Keratinocyte (primary cell): ENCODE data around the gene ITGB8. TPM values are rescaled to one million over a fixed set of nuclear protein-coding genes. Genes with fewer than 3 reads are reported as not detected.

ENCODE experiments used
- DNase-seq: peaks from one replicate; pipeline ENCODE4 v3.0.0-alpha.2; 2011; ENCODE audit warnings: low read depth, missing footprints, low spot score
- FAIRE-seq: peaks from 2 replicates; lab custom pipeline; 2011; peaks lifted over from hg19 to GRCh38; lab: Jason Lieb, UNC
- H2AFZ ChIP-seq: 2 replicates; pipeline ENCODE4 v1.6.0; 2012; ENCODE audit warnings: low read length, control low read depth, inconsistent platforms; ENCODE audit not compliant: control insufficient read depth
- H3K27ac ChIP-seq: 2 replicates; pipeline ENCODE4 v1.5.1; 2011; ENCODE audit warnings: low read length; ENCODE audit not compliant: control insufficient read depth, insufficient read depth
- H3K27me3 ChIP-seq: 3 replicates; pipeline ENCODE4 v1.6.0; 2011; ENCODE audit warnings: low read length; ENCODE audit not compliant: control insufficient read depth, insufficient read depth; ENCODE audit errors: extremely low read depth
- H3K36me3 ChIP-seq, 2 experiments: 2 replicates in 1 of 2; 3 replicates in 1 of 2; pipeline ENCODE4 v1.5.1; 2011; ENCODE audit warnings: low read length in 2 of 2, mild to moderate bottlenecking in 1 of 2; ENCODE audit not compliant: control insufficient read depth in 2 of 2, insufficient read depth in 2 of 2; ENCODE audit errors: extremely low read depth in 1 of 2
- H3K4me1 ChIP-seq: 3 replicates; pipeline ENCODE4 v1.5.1; 2011; ENCODE audit warnings: low read length; ENCODE audit not compliant: control insufficient read depth, insufficient read depth; ENCODE audit errors: extremely low read depth
- H3K4me2 ChIP-seq: 3 replicates; pipeline ENCODE4 v1.6.0; 2011; ENCODE audit warnings: low read depth, low read length; ENCODE audit not compliant: control insufficient read depth, insufficient read depth; ENCODE audit errors: extremely low read depth
- H3K4me3 ChIP-seq, 3 experiments: fragments of 200-600 bp in 1 of 3; sonication (generic) in 1 of 3; 2 replicates in 2 of 3; 3 replicates in 1 of 3; pipeline ENCODE4 v1.5.1; 2011 to 2016; ENCODE audit warnings: low read length in 3 of 3, mild to moderate bottlenecking in 3 of 3, control low read depth in 2 of 3, inconsistent platforms in 1 of 3, low read depth in 1 of 3, mixed read lengths in 1 of 3, mixed run types in 1 of 3, moderate library complexity in 1 of 3; ENCODE audit not compliant: control insufficient read depth in 2 of 3, insufficient read depth in 2 of 3; ENCODE audit errors: extremely low read depth in 1 of 3
- H3K79me2 ChIP-seq: 2 replicates; pipeline ENCODE4 v1.6.0; 2012; ENCODE audit warnings: low read length; ENCODE audit not compliant: control insufficient read depth, insufficient read depth
- H3K9ac ChIP-seq: 3 replicates; pipeline ENCODE4 v1.6.0; 2011; ENCODE audit warnings: low read length; ENCODE audit not compliant: control insufficient read depth, insufficient read depth; ENCODE audit errors: extremely low read depth
- H3K9me1 ChIP-seq: 3 replicates; pipeline ENCODE4 v1.6.0; 2011; ENCODE audit warnings: low read length; ENCODE audit not compliant: control insufficient read depth, insufficient read depth; ENCODE audit errors: extremely low read depth
- H3K9me3 ChIP-seq: 2 replicates; pipeline ENCODE4 v1.5.1; 2012; ENCODE audit warnings: low read depth, low read length; ENCODE audit not compliant: control insufficient read depth
- H4K20me1 ChIP-seq: 3 replicates; pipeline ENCODE4 v1.6.0; 2011; ENCODE audit warnings: low read length; ENCODE audit not compliant: control insufficient read depth, insufficient read depth; ENCODE audit errors: extremely low read depth
- EZH2 ChIP-seq: IDR thresholded peaks from one replicate; pipeline ENCODE4 v1.6.1; 2012; ENCODE audit warnings: inconsistent platforms, mild to moderate bottlenecking, low read length, moderate library complexity
- dilution Hi-C: fragments of 300-500 bp; cut with MboI; formaldehyde crosslinking; loops from one replicate; pipeline ENCODE4 v1.7.0; 2020; ENCODE audit warnings: low sequenced_read_pairs; ENCODE audit not compliant: extremely low pct_ligation_motif_present
- polyA plus RNA-seq, 5 experiments: library from polyadenylated mRNA; depleted of rRNA in 3 of 5; stranded (reverse) in 3 of 5; stranded (forward) in 1 of 5; unstranded in 1 of 5; fragments of >200 nt; gene quantifications; 1 replicate in 1 of 5; 2 replicates in 3 of 5; 3 replicates in 1 of 5; pipeline versions ENCODE4 v1.2.1 to v1.2.3, GENCODE V29; 2011 to 2012; ENCODE audit warnings: missing spikeins in 2 of 5, low read depth in 1 of 5, low replicate concordance in 1 of 5
- small RNA-seq, 3 experiments: library from RNA; depleted of rRNA; stranded (forward); fragments of <200 nt; gene quantifications; one replicate each; pipeline ENCODE3, GENCODE V24; 2012; ENCODE audit warnings: low read depth in 3 of 3, low replicate concordance in 1 of 3; ENCODE audit not compliant: insufficient read length in 3 of 3
- TF ChIP-seq, protein P1 (sequence below), 3 experiments: IDR thresholded peaks in 1 of 3; conservative IDR thresholded peaks in 1 of 3; optimal IDR thresholded peaks in 1 of 3; 2 replicates in 2 of 3; 3 replicates in 1 of 3; pipeline versions ENCODE3 to v1.5.1; 2011; ENCODE audit warnings: low read length in 3 of 3, mild to moderate bottlenecking in 3 of 3, moderate library complexity in 2 of 3, control low read depth in 1 of 3, inconsistent platforms in 1 of 3; ENCODE audit not compliant: insufficient read depth in 2 of 3; ENCODE audit errors: extremely low read depth in 1 of 3

ITGB8 gene
- polyA plus RNA-seq, 1 donor (not counting 4 experiments of a cell fraction or from before 2014, with no cell fraction given): 10.9 TPM

DNA sequence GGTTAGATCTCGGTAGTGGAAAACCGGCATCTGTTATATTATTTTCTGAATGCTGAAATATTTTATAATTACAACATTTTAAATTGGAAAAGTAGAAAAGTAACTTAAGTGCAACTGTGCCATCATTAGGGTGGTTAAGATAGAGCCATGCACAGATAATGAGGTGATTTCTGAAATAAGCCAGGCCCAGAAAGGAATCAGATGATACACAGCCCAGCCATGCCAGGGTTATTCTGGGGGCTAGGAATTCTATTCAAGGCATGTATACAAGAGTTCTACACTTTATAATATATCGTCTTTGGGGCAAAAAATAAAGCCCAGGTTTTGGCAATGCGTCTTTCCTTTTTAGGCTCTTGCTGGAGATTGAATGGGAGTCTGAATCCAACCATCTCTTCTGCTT, 128.7 kb downstream of the ITGB8 start:
- H3K36me3 ChIP-seq: no peaks in the 10 kb centered on the region
- no peaks in the 10 kb centered on the region for H3K9me1 ChIP-seq
- H3K79me2 ChIP-seq: no peaks in the 10 kb centered on the region
- TF ChIP-seq, protein P1, sequence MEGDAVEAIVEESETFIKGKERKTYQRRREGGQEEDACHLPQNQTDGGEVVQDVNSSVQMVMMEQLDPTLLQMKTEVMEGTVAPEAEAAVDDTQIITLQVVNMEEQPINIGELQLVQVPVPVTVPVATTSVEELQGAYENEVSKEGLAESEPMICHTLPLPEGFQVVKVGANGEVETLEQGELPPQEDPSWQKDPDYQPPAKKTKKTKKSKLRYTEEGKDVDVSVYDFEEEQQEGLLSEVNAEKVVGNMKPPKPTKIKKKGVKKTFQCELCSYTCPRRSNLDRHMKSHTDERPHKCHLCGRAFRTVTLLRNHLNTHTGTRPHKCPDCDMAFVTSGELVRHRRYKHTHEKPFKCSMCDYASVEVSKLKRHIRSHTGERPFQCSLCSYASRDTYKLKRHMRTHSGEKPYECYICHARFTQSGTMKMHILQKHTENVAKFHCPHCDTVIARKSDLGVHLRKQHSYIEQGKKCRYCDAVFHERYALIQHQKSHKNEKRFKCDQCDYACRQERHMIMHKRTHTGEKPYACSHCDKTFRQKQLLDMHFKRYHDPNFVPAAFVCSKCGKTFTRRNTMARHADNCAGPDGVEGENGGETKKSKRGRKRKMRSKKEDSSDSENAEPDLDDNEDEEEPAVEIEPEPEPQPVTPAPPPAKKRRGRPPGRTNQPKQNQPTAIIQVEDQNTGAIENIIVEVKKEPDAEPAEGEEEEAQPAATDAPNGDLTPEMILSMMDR (optimal IDR thresholded peaks at IDR 0.05 in 1 of 3, IDR thresholded peaks at IDR 0.05 in 1 of 3, conservative IDR thresholded peaks at IDR 0.05 in 1 of 3; ENCODE audit: extremely low read depth in 1 of 3, insufficient read depth in 2 of 3, low read length in 3 of 3): no peak
- TF ChIP-seq EZH2: no peak
- no peak overlapping the region for H3K27ac ChIP-seq
- FAIRE-seq: no peak
- no peaks in the 10 kb centered on the region for H3K9me3 ChIP-seq
- no peak overlapping the region for H3K4me2 ChIP-seq
- no peaks in the 10 kb centered on the region for H4K20me1 ChIP-seq
- no peaks in the 10 kb centered on the region for H3K4me1 ChIP-seq
- no peak overlapping the region for H2AFZ ChIP-seq
- H3K4me3 ChIP-seq: no peak overlapping the region
- no peak overlapping the region for H3K9ac ChIP-seq
- no peaks in the 10 kb centered on the region for H3K27me3 ChIP-seq
- dilution Hi-C loops: no loop called here
- DNase-seq: no peak

DNA sequence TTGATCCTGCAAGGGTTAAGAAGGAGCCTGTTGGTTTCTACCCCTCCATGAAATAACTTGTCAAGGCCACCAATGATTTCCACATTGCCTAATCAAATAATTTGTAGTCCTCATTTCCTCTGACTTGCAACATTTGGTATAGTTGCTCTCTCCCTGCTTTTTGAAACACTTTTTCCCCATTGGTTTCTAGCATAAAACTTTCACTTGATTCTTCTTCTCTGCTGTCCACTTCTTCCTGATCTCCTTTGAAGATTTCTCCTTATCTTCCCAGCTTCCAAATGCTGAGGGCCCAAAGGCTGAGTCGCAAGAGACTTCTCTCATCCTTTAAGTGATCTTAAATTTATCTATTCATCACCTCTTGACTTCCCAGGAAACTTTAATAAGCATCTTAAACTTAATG, 134.2 kb downstream of the ITGB8 start:
- H2AFZ ChIP-seq: no peak overlapping the region
- no peaks in the 10 kb centered on the region for H3K9me1 ChIP-seq
- no peak overlapping the region for H3K4me3 ChIP-seq
- TF ChIP-seq, protein P1 (optimal IDR thresholded peaks at IDR 0.05 in 1 of 3, IDR thresholded peaks at IDR 0.05 in 1 of 3, conservative IDR thresholded peaks at IDR 0.05 in 1 of 3; ENCODE audit: extremely low read depth in 1 of 3, insufficient read depth in 2 of 3, low read length in 3 of 3): no peak
- TF ChIP-seq EZH2: no peak
- FAIRE-seq: no peak
- no peaks in the 10 kb centered on the region for H4K20me1 ChIP-seq
- dilution Hi-C loops: no loop called here
- H3K36me3 ChIP-seq: no peaks in the 10 kb centered on the region
- no peak overlapping the region for H3K4me2 ChIP-seq
- no peaks in the 10 kb centered on the region for H3K4me1 ChIP-seq
- no peak for DNase-seq
- no peak overlapping the region for H3K9ac ChIP-seq
- H3K79me2 ChIP-seq: no peaks in the 10 kb centered on the region
- no peaks in the 10 kb centered on the region for H3K27me3 ChIP-seq
- no peak overlapping the region for H3K27ac ChIP-seq
- no peaks in the 10 kb centered on the region for H3K9me3 ChIP-seq

Small RNA genes lying within 50 kb of the gene (small RNA-seq; reads per million reads assigned to genes)
- 0 reads per million in 3 experiments for gene RF00275

Other genes starting within 250 kb of the ITGB8 start
- 9.6 to 16.4 TPM (median 11.3 TPM) in 3 replicates for gene MACC1, start 113.5 kb upstream of the ITGB8 start, polyA plus RNA-seq